Activated gamma-delta T cell (primary cell): ENCODE results near the gene UBB.

Experiments used
- DNase-seq: peaks from one replicate; lab custom pipeline; 2025; lab: John Stamatoyannopoulos, UW
- total RNA-seq, 2 donors: gene quantifications; one replicate each; lab custom pipeline; 2026; lab: John Stamatoyannopoulos, UW

UBB gene
- total RNA-seq = 281 to 371 reads per million in 2 donors

- peak; percentile 91 for DNase-seq
Measured at GRCh38 chr17:16380640-16381495, at the start of gene UBB. UBB (plus strand) TSS chr17:16381091; CDS start chr17:16381908, 817 bp downstream.

GRCh38 chr17:16338391-16338790, 42.5 kb upstream of the UBB start:
- no peak for DNase-seq

GRCh38 chr17:16339402-16339801, 41.5 kb upstream of the UBB start:
- DNase-seq = no peak

DNA sequence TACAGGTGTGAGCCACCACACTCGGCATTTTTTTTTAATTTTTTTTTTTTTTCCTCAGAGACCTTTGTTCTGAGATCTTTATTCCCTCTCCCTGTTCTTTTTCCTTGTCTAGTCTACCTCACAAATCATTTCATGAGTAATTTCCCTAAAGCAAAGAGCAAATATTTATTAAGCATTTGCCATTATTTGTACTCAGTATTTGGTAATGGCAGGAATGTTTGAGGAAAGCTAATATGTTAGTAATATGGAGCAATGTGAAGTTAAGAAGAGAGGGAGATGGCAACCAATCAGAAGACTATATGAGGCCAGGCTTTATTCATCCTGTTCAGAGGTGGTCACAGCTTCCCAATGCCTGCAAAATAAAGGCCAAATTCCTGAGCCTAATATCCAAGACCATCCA, 40.9 kb upstream of the UBB start:
- DNase-seq = no peak

DNA sequence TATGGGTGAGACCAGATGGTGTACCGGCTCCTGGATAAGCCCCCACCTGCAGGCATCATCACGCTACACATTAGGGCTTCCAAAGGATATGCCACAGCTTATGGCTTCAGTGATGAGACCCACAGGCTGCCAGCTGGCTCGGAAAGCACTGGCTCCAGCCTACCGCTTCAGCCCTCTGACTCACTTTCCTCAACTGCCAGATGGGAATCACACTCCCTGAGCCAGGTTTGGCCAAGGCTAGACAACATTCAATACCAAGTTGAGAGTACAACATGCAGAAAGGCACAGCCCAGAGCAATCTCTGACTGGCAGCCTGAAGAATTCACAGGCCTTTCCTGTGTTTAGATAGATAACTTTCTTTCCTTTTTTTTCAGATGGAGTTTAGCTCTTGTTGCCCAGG, 37.9 kb upstream of the UBB start:
- DNase-seq = no peak

- no peak for DNase-seq
Measured at GRCh38 chr17:16343569-16343968, 37.3 kb upstream of the UBB start.

- no peak for DNase-seq
Measured at GRCh38 chr17:16345565-16345964, 35.3 kb upstream of the UBB start.

DNA sequence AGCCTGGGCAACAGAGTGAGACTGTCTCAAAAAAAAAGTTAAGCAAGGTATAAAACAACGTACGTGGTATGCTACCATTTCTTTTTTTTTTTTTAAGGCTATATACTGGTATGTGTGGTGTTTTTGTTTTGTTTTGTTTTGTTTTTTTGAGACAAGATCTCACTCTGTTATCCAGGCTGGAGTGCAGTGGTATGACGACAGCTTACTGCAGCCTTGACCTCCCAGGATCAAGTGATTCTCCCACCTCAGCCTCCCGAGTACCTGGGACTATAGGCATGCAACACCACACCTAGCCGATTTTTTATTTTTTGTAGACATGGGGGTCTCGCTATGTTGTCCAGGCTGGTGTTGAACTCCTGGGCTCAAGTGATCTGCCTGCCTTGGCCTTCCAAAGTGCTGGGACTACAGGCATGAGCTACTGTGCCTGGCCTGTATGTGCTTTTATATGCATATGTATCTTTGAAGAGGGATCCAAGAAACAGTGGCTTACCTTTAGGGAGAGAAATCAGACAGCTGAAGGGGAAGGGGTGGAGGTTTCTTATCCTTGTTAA, 34.1 kb upstream of the UBB start:
- no peak for DNase-seq

- DNase-seq = no peak
Measured at GRCh38 chr17:16348586-16348985, 32.3 kb upstream of the UBB start.

DNA sequence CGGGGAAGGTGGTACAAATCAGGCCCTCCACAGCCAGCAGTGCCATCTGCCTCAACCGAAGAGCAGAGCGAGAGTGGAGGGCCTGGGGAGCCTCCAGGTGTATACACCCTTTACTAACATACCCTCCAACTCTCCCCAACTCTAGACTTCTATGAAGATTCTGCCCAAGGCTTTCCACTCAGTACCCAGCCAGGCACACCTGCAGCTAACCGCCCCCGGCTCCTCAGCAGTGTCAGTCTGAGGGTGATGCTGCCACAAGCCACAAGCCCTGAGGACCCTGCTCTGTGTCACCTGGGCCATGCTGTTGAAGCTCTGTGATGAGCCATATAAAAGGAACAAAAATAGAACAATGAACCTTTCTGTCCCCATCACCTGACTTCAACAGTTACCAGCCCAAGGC, 31.5 kb upstream of the UBB start:
- DNase-seq = no peak

- DNase-seq = no peak
Measured at GRCh38 chr17:16351831-16352230, 29.1 kb upstream of the UBB start.

GRCh38 chr17:16352303-16352666, 28.6 kb upstream of the UBB start:
- no peak for DNase-seq

GRCh38 chr17:16352667-16353316, 28.1 kb upstream of the UBB start:
- peak; percentile 36 for DNase-seq

GRCh38 chr17:16353317-16354174, 27.3 kb upstream of the UBB start, which contains the start of gene CENPV:
CENPV (minus strand) TSS chr17:16353469; CDS start chr17:16353436, 33 bp downstream.
- DNase-seq = peak; percentile 55

- DNase-seq = no peak
Measured at GRCh38 chr17:16354585-16354984, 26.3 kb upstream of the UBB start.

DNA sequence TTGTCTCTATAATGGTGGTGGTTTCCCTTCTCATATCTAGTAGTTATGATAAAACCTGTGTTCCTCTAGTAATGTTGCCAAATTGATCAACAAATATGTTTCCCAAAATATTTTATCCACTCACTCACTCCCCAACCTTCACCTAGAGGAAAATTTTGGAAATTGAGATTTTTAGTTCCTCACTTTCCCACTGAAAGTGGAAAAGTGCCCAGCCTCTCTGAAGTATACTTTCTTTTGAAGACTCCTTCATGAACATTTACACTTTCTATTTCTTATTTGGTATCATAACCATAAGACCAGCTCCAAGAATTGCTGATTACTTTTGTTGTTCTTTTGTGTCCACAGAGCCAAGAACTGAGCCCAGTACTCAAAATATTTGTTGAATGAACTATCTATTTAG, 22.5 kb upstream of the UBB start:
- DNase-seq = no peak

DNA sequence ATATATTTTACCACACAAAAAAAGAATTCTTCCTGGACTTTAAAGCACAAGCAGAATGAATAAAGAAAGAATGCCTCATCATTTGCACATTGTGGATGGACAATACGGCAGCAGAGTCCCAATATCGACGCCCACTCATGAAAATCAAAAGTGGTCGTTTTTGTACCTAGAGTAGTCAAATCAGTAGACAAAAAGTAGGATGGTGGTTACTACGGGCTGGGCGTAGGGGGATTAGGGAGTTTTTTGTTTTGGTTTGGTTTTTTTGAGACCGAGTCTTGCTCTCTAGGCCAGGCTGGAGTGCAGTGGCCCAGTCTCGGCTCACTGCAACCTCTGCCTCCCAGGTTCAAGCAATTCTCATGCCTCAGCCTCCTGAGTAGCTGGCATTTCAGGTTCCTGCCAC, 19.0 kb upstream of the UBB start:
- DNase-seq = no peak

DNA sequence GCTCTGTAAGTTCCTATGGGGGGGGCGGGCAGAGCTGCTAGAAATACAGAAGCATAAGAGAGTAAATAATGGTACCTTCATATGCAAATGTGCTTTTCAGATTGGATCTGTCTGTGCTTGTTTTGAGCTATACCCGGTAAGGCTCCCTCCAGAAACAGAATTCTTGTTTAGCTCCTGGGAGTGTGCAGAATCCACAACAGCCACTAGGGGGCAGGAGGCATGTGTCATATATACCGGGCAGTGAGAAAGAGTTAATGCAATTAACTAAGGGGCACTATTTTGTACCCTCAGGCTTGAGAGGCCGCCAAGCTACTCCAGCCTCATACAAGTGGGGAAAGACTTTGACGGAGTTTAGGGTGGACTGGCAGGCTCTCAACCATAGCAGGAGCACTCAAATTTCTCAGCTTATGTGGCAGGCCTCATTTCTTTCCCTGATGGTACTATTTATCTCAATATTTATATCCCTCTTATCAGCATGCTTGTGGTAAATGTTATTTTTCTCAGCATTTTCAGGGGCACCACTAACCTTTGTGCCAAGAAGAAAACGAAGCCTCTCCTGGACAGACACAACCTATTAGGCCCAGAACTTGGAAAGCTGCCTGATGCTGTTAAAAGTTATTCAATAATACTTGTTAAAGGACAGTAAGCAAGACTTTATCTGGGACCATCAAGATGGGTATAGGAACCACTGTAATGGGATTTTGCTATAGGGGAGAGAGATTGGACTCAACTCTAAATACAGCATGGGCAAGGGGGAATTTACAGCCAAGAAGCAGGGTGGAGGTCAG, 16.9 kb upstream of the UBB start:
- no peak for DNase-seq

- DNase-seq = no peak
Measured at GRCh38 chr17:16364625-16365024, 16.3 kb upstream of the UBB start.

GRCh38 chr17:16371742-16372141, 9.1 kb upstream of the UBB start:
- DNase-seq = no peak
